ENCODE measurements around the gene PRB4. TPM values are rescaled to one million over a fixed set of nuclear protein-coding genes. Genes with fewer than 3 reads are reported as not detected.

PRB4 gene
- total and polyA plus RNA-seq, 10 of the 15 experiments (the other 5 are each of a cell fraction or from before 2014, with no cell fraction given): not detected

Other genes starting within 250 kb of the PRB4 start
- 2.5 and 3.8 TPM in 2 replicates for gene TAS2R46, start 248.1 kb downstream of the PRB4 start, total RNA-seq (2014; rRNA removed)
- 2.8 and 3.8 TPM in 2 replicates for gene TAS2R46, start 248.1 kb downstream of the PRB4 start, total RNA-seq (2014; rRNA removed; fragmentation: Illumina TruSeq; extraction: Trizol)
- 1.3 TPM in 2 replicates for gene TAS2R46, start 248.1 kb downstream of the PRB4 start, total RNA-seq (2021)
- 0.31 and 0.48 TPM in 2 replicates for gene TAS2R46, start 248.1 kb downstream of the PRB4 start, polyA plus RNA-seq (2011; rRNA removed)
- gene TAS2R46, start 248.1 kb downstream of the PRB4 start, polyA plus RNA-seq (2014; fragmentation: Illumina TruSeq; extraction: Trizol): 0.07 TPM in 1 of 2 replicates, not detected in the other
- gene TAS2R46, start 248.1 kb downstream of the PRB4 start, polyA plus RNA-seq (2014; fragmentation: Nextera tagmentation; extraction: Ambion mirVana): not detected
- 0.23 TPM in 1 of 2 replicates, not detected in the other for gene TAS2R46, start 248.1 kb downstream of the PRB4 start, polyA plus RNA-seq (2014; rRNA removed)
- gene TAS2R46, start 248.1 kb downstream of the PRB4 start, polyA plus RNA-seq (2016; fragmentation: Nextera tagmentation; extraction: Ambion mirVana): under 1 TPM; 0.44 to 0.66 TPM
- gene TAS2R43, start 218.1 kb downstream of the PRB4 start, total RNA-seq (2014; rRNA removed): 2.1 TPM in 2 replicates
- gene TAS2R43, start 218.1 kb downstream of the PRB4 start, total RNA-seq (2014; rRNA removed; fragmentation: Illumina TruSeq; extraction: Trizol): 2.1 and 2.7 TPM in 2 replicates
- 0.45 and 0.80 TPM in 2 replicates for gene TAS2R43, start 218.1 kb downstream of the PRB4 start, total RNA-seq (2021)
- 0.39 and 0.81 TPM in 2 replicates for gene TAS2R43, start 218.1 kb downstream of the PRB4 start, polyA plus RNA-seq (2011; rRNA removed)
- 0.09 TPM in 1 of 2 replicates, not detected in the other for gene TAS2R43, start 218.1 kb downstream of the PRB4 start, polyA plus RNA-seq (2014; fragmentation: Illumina TruSeq; extraction: Trizol)
- not detected for gene TAS2R43, start 218.1 kb downstream of the PRB4 start, polyA plus RNA-seq (2014; fragmentation: Nextera tagmentation; extraction: Ambion mirVana)
- not detected in 2 replicates for gene TAS2R43, start 218.1 kb downstream of the PRB4 start, polyA plus RNA-seq (2014; rRNA removed)
- not detected for gene TAS2R43, start 218.1 kb downstream of the PRB4 start, polyA plus RNA-seq (2016; fragmentation: Nextera tagmentation; extraction: Ambion mirVana)
- 5.8 and 6.9 TPM in 2 replicates for gene TAS2R30, start 175.8 kb downstream of the PRB4 start, total RNA-seq (2014; rRNA removed)
- 5.9 and 7.3 TPM in 2 replicates for gene TAS2R30, start 175.8 kb downstream of the PRB4 start, total RNA-seq (2014; rRNA removed; fragmentation: Illumina TruSeq; extraction: Trizol)
- gene TAS2R30, start 175.8 kb downstream of the PRB4 start, total RNA-seq (2021): 2.0 and 2.3 TPM in 2 replicates
- gene TAS2R30, start 175.8 kb downstream of the PRB4 start, polyA plus RNA-seq (2011; rRNA removed): 0.54 and 1.1 TPM in 2 replicates
- 0.09 TPM in 1 of 2 replicates, not detected in the other for gene TAS2R30, start 175.8 kb downstream of the PRB4 start, polyA plus RNA-seq (2014; fragmentation: Illumina TruSeq; extraction: Trizol)
- not detected for gene TAS2R30, start 175.8 kb downstream of the PRB4 start, polyA plus RNA-seq (2014; fragmentation: Nextera tagmentation; extraction: Ambion mirVana)
- gene TAS2R30, start 175.8 kb downstream of the PRB4 start, polyA plus RNA-seq (2014; rRNA removed): 0.25 TPM in 1 of 2 replicates, not detected in the other
- gene TAS2R30, start 175.8 kb downstream of the PRB4 start, polyA plus RNA-seq (2016; fragmentation: Nextera tagmentation; extraction: Ambion mirVana): under 1 TPM; 0.09 to 0.25 TPM
- gene SMIM10L1, start 139.2 kb downstream of the PRB4 start, total RNA-seq (2014; rRNA removed): 7.7 and 8.7 TPM in 2 replicates
- 7.4 and 7.6 TPM in 2 replicates for gene SMIM10L1, start 139.2 kb downstream of the PRB4 start, total RNA-seq (2014; rRNA removed; fragmentation: Illumina TruSeq; extraction: Trizol)
- gene SMIM10L1, start 139.2 kb downstream of the PRB4 start, total RNA-seq (2021): 8.4 and 8.9 TPM in 2 replicates
- gene SMIM10L1, start 139.2 kb downstream of the PRB4 start, polyA plus RNA-seq (2011; rRNA removed): 7.0 and 11.2 TPM in 2 replicates
- 6.8 and 8.3 TPM in 2 replicates for gene SMIM10L1, start 139.2 kb downstream of the PRB4 start, polyA plus RNA-seq (2014; fragmentation: Illumina TruSeq; extraction: Trizol)
- 1 to 10 TPM; 3.3 to 4.4 TPM for gene SMIM10L1, start 139.2 kb downstream of the PRB4 start, polyA plus RNA-seq (2014; fragmentation: Nextera tagmentation; extraction: Ambion mirVana)
- 9.8 and 10.5 TPM in 2 replicates for gene SMIM10L1, start 139.2 kb downstream of the PRB4 start, polyA plus RNA-seq (2014; rRNA removed)
- 1 to 10 TPM; 9.1 to 9.4 TPM for gene SMIM10L1, start 139.2 kb downstream of the PRB4 start, polyA plus RNA-seq (2016; fragmentation: Nextera tagmentation; extraction: Ambion mirVana)
- not detected in 2 replicates for gene TAS2R42, start 123.5 kb downstream of the PRB4 start, total RNA-seq (2014; rRNA removed)
- gene TAS2R42, start 123.5 kb downstream of the PRB4 start, total RNA-seq (2014; rRNA removed; fragmentation: Illumina TruSeq; extraction: Trizol): not detected in 2 replicates
- not detected in 2 replicates for gene TAS2R42, start 123.5 kb downstream of the PRB4 start, total RNA-seq (2021)
- gene TAS2R42, start 123.5 kb downstream of the PRB4 start, polyA plus RNA-seq (2011; rRNA removed): not detected in 2 replicates
- not detected in 2 replicates for gene TAS2R42, start 123.5 kb downstream of the PRB4 start, polyA plus RNA-seq (2014; fragmentation: Illumina TruSeq; extraction: Trizol)
- gene TAS2R42, start 123.5 kb downstream of the PRB4 start, polyA plus RNA-seq (2014; fragmentation: Nextera tagmentation; extraction: Ambion mirVana): not detected
- not detected in 2 replicates for gene TAS2R42, start 123.5 kb downstream of the PRB4 start, polyA plus RNA-seq (2014; rRNA removed)
- not detected for gene TAS2R42, start 123.5 kb downstream of the PRB4 start, polyA plus RNA-seq (2016; fragmentation: Nextera tagmentation; extraction: Ambion mirVana)
- not detected in 2 replicates for gene PRB3, start 40.7 kb downstream of the PRB4 start, total RNA-seq (2014; rRNA removed)
- gene PRB3, start 40.7 kb downstream of the PRB4 start, total RNA-seq (2014; rRNA removed; fragmentation: Illumina TruSeq; extraction: Trizol): not detected in 2 replicates
- gene PRB3, start 40.7 kb downstream of the PRB4 start, total RNA-seq (2021): not detected in 2 replicates
- not detected in 2 replicates for gene PRB3, start 40.7 kb downstream of the PRB4 start, polyA plus RNA-seq (2011; rRNA removed)
- not detected in 2 replicates for gene PRB3, start 40.7 kb downstream of the PRB4 start, polyA plus RNA-seq (2014; fragmentation: Illumina TruSeq; extraction: Trizol)
- not detected for gene PRB3, start 40.7 kb downstream of the PRB4 start, polyA plus RNA-seq (2014; fragmentation: Nextera tagmentation; extraction: Ambion mirVana)
- not detected in 2 replicates for gene PRB3, start 40.7 kb downstream of the PRB4 start, polyA plus RNA-seq (2014; rRNA removed)
- gene PRB3, start 40.7 kb downstream of the PRB4 start, polyA plus RNA-seq (2016; fragmentation: Nextera tagmentation; extraction: Ambion mirVana): not detected
- not detected in 2 replicates for gene PRB2, start 85.1 kb upstream of the PRB4 start, total RNA-seq (2014; rRNA removed)
- gene PRB2, start 85.1 kb upstream of the PRB4 start, total RNA-seq (2014; rRNA removed; fragmentation: Illumina TruSeq; extraction: Trizol): not detected in 2 replicates
- gene PRB2, start 85.1 kb upstream of the PRB4 start, total RNA-seq (2021): not detected in 2 replicates
- gene PRB2, start 85.1 kb upstream of the PRB4 start, polyA plus RNA-seq (2011; rRNA removed): not detected in 2 replicates
- gene PRB2, start 85.1 kb upstream of the PRB4 start, polyA plus RNA-seq (2014; fragmentation: Illumina TruSeq; extraction: Trizol): not detected in 2 replicates
- not detected for gene PRB2, start 85.1 kb upstream of the PRB4 start, polyA plus RNA-seq (2014; fragmentation: Nextera tagmentation; extraction: Ambion mirVana)
- gene PRB2, start 85.1 kb upstream of the PRB4 start, polyA plus RNA-seq (2014; rRNA removed): not detected in 2 replicates
- not detected for gene PRB2, start 85.1 kb upstream of the PRB4 start, polyA plus RNA-seq (2016; fragmentation: Nextera tagmentation; extraction: Ambion mirVana)